Prostate gland (tissue), 2 donors: ENCODE measurements around the gene C1QA. TPM values are rescaled to one million over a fixed set of nuclear protein-coding genes. Genes with fewer than 3 reads are reported as not detected.

Experiments used
- DNase-seq: peaks from one replicate; pipeline ENCODE4 v3.0.0-alpha.2; 2019; ENCODE audit warnings: low spot score
- H3K27ac ChIP-seq, 2 donors: fragments of 200-600 bp; sonication (generic); 2 replicates each; pipeline ENCODE4 v1.5.1; 2017 to 2019
- H3K27me3 ChIP-seq: fragments of 200-600 bp; sonication (generic); replicated peaks from 2 replicates; pipeline ENCODE4 v1.5.1; 2019; ENCODE audit not compliant: insufficient read depth
- H3K36me3 ChIP-seq, 2 donors: fragments of 200-600 bp; sonication (generic); 1 replicate in 1 of 2; 2 replicates in 1 of 2; pipeline versions ENCODE4 v1.5.1 to v1.8.1; 2017 to 2019
- H3K4me1 ChIP-seq: fragments of 200-600 bp; sonication (generic); replicated peaks from 2 replicates; pipeline ENCODE4 v1.5.1; 2019
- H3K4me3 ChIP-seq, 2 donors: fragments of 200-600 bp; sonication (generic); 2 replicates each; pipeline ENCODE4 v1.5.1; 2017 to 2019
- H3K9me3 ChIP-seq: fragments of 200-600 bp; sonication (generic); 2 replicates; pipeline ENCODE4 v1.5.1; 2017
- CTCF ChIP-seq, 4 experiments: fragments of 200-600 bp in 2 of 4; fragments of 450-650 bp in 2 of 4; sonication (generic) in 2 of 4; IDR thresholded peaks; 1 replicate in 3 of 4; 2 replicates in 1 of 4; pipeline ENCODE4 v1.5.1; 2016 to 2019; ENCODE audit warnings: antibody characterized with exemption in 4 of 4, mild to moderate bottlenecking in 2 of 4, moderate library complexity in 2 of 4
- POLR2A ChIP-seq: fragments of 450-650 bp; IDR thresholded peaks from one replicate; pipeline ENCODE4 v1.6.1; 2016; ENCODE audit warnings: antibody characterized with exemption, mild to moderate bottlenecking
- POLR2AphosphoS5 ChIP-seq: sonication (generic); formaldehyde crosslinking; IDR thresholded peaks from one replicate; pipeline ENCODE4 v1.6.1; 2017; ENCODE audit warnings: antibody characterized with exemption
- WGBS: methylation state at CpG from one replicate; pipeline ENCODE4 v1.1.5; 2018; 5-methylcytosine and 5-hydroxymethylcytosine counted together
- intact Hi-C: fragments of 100-400 bp; cut with DNase I; formaldehyde crosslinking; loops from one replicate; pipeline ENCODE4 v1.14.2; 2022
- total RNA-seq, 2 donors: library from RNA; depleted of rRNA; stranded (reverse); fragments of >200 nt; gene quantifications; one replicate each; pipeline ENCODE4 v1.1.0, GENCODE V29; 2016

C1QA gene
- total RNA-seq, 2 donors from 2014 or later, result 47.6 to 83.7 TPM

GRCh38 chr1:22611530-22611947, 24.9 kb upstream of the C1QA start:
- Histone ChIP-seq H3K27ac (no peak overlapping the region), H3K27me3 (peaks cover 12% of the 10 kb centered on the region), H3K36me3 (no peaks in the 10 kb centered on the region), H3K4me3 (no peak overlapping the region), H3K4me1 (no peaks in the 10 kb centered on the region), H3K9me3 (no peaks in the 10 kb centered on the region)
- intact Hi-C loops, result no loop called here
- TF ChIP-seq POLR2A, result no peak
- TF ChIP-seq POLR2AphosphoS5, result no peak
- no peak for TF ChIP-seq CTCF (IDR thresholded peaks at IDR 0.05)
- DNase-seq, result no peak
- 15% methylated on average over 7 of the region's 7 CpGs for WGBS

GRCh38 chr1:22612671-22613571, 23.5 kb upstream of the C1QA start:
- no peak overlapping the region for H3K4me3 ChIP-seq
- peaks cover 18% of the 10 kb centered on the region for H3K27me3 ChIP-seq
- WGBS, result 45% methylated on average over 12 of the region's 12 CpGs
- H3K27ac ChIP-seq, result no peak overlapping the region
- TF ChIP-seq CTCF (IDR thresholded peaks at IDR 0.05), result no peak
- TF ChIP-seq POLR2A, result no peak
- no peak for TF ChIP-seq POLR2AphosphoS5
- no peaks in the 10 kb centered on the region for H3K36me3 ChIP-seq
- H3K9me3 ChIP-seq, result no peaks in the 10 kb centered on the region
- H3K4me1 ChIP-seq, result no peaks in the 10 kb centered on the region
- intact Hi-C loops, result no loop called here
- DNase-seq, result no peak

- H3K4me1 ChIP-seq, result no peaks in the 10 kb centered on the region
- no peak overlapping the region for H3K4me3 ChIP-seq
- H3K9me3 ChIP-seq, result no peaks in the 10 kb centered on the region
- no peak for DNase-seq
- TF ChIP-seq CTCF (IDR thresholded peaks at IDR 0.05), result no peak
- TF ChIP-seq POLR2A, result no peak
- no peak for TF ChIP-seq POLR2AphosphoS5
- H3K36me3 ChIP-seq, result no peaks in the 10 kb centered on the region
- peaks cover 14% of the 10 kb centered on the region for H3K27me3 ChIP-seq
- intact Hi-C loops, result no loop called here
- no peak overlapping the region for H3K27ac ChIP-seq
- whole genome bisulfite sequencing, result 75% methylated on average over 5 of the region's 5 CpGs
Observed at GRCh38 chr1:22613572-22613918, 22.9 kb upstream of the C1QA start.

- peaks cover 12% of the 10 kb centered on the region for H3K27me3 ChIP-seq
Observed at GRCh38 chr1:22613951-22614350, 22.5 kb upstream of the C1QA start.

More at GRCh38 chr1:22613951-22614350, 22.5 kb upstream of the C1QA start:
- Histone ChIP-seq H3K4me3 (no peak overlapping the region), H3K9me3 (no peaks in the 10 kb centered on the region), H3K4me1 (no peaks in the 10 kb centered on the region), H3K27ac (no peak overlapping the region), H3K36me3 (no peaks in the 10 kb centered on the region)
- TF ChIP-seq POLR2AphosphoS5, result no peak
- no peak for TF ChIP-seq POLR2A
- no peak for TF ChIP-seq CTCF (IDR thresholded peaks at IDR 0.05)
- intact Hi-C loops, result no loop called here
- no peak for DNase-seq
- WGBS, result 34% methylated on average over 9 of the region's 12 CpGs
